Measurements from ENCODE around the gene WDR90.
A peak's percentile ranks its signal among the peaks of the same experiment; 100 is the strongest.
"Not testable (repeated sequence)": the region's sequence is repeated elsewhere in the genome, so short reads cannot be mapped to it uniquely, and the experiment has no call there.

WDR90 gene

DNA sequence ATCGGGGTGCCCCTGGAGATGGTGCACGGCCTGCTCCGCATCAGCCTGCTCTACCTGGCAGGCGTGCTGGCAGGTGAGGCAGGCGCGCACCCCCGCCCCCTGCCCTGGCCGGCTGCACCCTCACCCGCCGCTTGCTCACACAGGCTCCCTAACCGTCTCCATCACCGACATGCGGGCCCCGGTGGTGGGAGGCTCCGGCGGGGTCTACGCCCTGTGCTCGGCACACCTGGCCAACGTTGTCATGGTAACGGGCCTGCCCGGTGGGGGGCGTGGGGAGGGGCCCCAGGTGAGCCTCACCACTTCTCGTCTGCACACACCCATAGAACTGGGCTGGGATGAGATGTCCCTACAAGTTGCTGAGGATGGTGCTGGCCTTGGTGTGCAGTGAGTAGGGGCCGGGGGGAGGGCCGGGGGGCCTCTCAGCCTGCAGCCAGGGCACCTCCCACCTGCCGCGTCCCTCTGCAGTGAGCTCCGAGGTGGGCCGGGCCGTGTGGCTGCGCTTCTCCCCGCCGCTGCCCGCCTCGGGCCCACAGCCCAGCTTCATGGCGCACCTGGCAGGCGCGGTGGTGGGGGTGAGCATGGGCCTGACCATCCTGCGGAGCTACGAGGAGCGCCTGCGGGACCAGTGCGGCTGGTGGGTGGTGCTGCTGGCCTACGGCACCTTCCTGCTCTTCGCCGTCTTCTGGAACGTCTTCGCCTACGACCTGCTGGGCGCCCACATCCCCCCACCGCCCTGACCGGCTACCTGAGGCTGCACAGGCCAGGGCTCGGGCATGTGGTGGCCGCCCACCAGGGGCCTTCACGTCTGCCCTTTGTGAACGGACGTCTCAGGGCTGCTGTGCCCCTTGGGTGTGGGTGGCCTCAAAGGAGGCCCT is 28.4 kb downstream of the WDR90 start:
- DNase-seq: peak; percentile 79

DNA sequence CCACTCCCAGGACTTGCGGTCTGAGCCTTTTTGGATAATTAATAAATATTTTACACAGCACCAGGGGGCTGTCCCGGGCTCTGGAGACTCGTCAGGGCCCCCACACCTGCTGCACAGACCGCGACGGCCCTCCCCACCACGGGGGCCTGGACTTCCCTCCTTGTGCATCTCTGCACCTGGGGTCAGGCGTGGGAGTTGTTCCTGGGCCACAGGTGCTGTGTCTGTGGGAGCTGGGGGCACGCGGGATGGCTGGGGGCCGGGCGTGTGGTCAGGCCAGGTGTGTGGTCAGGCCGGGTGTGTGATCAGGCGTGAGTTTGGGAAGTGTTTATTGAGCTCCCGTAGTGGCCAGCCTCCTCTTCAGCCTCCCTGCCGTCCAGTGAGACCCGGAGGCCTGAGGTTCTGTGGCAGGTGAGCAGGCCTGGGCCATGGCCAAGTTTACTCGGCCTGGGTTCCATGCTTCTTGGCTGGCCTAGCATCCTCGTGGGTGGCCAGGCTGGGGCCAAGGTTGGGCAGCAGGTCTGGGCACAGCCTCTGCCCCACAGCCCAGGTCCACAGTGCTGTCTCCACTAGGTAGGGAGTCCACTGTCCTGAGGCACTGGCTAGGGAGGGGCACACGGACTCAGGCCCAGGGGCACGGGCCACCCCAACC is 29.2 kb downstream of the WDR90 start:
- no peak for DNase-seq

DNA sequence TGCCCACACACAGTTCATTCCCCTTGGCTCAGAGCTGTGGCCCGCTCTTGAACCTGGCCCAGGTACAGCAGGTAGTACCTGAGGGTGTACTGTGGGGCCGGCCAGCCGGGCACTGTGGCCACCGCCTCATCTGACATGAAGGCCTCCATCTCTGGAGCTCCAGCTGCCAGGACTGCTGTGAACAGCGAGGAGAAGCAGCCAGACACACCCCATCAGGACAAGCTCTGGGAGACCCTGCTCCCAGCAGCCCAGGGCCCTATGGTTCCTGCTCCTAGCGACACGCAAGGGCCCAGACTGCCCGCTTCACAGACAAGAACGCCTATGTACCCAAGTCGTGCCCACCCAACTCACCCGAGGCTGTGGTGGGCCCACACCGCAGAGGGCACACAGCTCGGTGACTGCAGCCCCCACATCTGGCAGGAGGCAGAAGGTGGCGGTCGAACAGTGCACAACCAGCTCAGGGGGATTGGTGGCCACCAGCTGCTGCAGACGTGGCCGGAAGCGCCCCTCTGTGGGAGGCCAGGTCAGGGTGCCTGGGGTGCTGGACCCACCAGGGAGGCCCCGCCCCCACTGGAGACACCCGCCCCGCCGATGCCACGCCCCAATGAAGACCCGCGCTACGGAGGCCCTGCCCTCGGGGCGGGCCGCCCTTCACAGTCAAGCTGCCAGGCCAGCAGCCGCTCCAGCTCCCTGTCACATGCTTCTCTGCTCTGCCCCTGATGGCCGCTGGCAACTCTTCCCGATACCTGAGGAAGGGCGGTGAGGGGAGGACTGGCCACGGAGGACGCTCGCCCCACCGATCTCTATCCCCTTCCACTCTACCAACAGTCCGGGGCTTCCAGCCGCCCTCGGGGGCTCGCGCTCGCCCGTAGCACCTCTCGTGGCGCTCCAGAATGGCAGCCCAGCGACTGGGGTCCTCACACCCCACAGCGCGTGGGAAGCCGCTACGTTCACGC is 30.0 kb downstream of the WDR90 start:
- no peak for DNase-seq

DNA sequence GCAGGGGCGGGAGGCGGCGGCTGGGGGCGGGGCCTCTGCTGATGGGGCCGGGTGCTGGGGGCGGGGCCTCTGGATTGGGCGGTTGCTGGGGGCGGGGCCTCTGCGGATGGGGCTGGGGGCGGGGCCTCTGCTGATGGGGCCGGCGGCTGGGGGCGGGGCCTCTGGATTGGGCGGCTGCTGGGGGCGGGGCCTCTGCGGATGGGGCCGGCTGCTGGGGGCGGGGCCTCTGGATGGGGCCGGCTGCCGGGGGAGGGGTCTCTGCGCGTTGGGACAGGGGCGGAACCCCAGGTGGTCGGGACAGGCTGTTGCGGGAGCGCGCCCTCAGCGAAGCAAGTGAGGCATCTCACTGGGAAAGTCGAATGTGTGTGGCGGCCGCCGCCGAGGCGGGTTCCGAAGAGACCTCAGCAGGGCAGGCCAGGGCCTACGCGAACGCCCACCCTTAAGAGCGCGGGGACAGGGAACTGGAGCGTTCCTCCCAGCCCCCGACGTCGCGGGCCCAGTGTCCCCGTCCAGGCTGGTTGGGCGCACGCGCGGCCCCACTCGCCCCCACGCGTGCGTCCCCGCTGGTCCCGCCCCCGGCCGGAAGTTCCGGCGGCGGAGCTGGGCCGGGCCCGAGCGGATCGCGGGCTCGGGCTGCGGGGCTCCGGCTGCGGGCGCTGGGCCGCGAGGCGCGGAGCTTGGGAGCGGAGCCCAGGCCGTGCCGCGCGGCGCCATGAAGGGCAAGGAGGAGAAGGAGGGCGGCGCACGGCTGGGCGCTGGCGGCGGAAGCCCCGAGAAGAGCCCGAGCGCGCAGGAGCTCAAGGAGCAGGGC is 30.9 kb downstream of the WDR90 start, which contains the start of gene STUB1:
Gene STUB1, plus strand, starts transcription at position 597 of the 811 bp plus-strand sequence. Its CDS starts 116 bp downstream, at position 713.
- DNase-seq: no peak

DNA sequence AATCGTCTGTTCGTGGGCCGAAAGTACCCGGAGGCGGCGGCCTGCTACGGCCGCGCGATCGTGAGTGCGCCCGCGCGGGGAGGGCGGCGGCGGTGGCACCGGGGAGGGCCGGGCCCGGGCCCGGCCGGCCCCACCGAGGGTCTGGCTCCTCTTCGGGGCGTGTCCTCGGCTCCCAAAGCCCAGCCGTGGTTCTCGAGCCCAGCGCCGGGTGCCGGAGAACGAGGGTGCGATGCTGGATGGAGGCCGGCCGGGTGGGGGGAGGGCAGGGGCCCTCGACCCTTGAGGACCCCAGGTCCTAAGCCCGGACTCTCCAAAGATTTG is 31.4 kb downstream of the WDR90 start:
- no peak for DNase-seq

DNA sequence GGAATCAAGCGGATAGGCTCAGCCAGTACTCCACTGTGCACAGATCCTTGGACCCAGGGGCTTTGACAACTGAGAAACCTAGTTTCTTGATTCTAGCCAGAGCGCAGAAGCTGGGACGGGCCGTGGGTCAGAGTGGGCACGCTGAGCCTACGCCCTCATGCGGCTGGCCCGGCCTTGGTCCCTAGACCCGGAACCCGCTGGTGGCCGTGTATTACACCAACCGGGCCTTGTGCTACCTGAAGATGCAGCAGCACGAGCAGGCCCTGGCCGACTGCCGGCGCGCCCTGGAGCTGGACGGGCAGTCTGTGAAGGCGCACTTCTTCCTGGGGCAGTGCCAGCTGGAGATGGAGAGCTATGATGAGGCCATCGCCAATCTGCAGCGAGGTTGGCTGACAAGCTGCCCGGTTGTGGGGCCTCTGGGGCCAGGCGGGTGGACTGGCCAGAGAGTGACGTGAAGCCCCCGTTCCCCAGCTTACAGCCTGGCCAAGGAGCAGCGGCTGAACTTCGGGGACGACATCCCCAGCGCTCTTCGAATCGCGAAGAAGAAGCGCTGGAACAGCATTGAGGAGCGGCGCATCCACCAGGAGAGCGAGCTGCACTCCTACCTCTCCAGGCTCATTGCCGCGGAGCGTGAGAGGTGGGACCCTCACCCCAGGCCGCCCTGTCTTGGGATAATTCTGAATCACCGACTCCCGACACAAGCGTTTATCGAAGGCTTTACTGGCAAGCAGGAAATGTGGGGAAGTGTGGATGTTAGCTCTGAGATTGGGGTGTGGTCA is 32.0 kb downstream of the WDR90 start:
- DNase-seq: no peak

DNA sequence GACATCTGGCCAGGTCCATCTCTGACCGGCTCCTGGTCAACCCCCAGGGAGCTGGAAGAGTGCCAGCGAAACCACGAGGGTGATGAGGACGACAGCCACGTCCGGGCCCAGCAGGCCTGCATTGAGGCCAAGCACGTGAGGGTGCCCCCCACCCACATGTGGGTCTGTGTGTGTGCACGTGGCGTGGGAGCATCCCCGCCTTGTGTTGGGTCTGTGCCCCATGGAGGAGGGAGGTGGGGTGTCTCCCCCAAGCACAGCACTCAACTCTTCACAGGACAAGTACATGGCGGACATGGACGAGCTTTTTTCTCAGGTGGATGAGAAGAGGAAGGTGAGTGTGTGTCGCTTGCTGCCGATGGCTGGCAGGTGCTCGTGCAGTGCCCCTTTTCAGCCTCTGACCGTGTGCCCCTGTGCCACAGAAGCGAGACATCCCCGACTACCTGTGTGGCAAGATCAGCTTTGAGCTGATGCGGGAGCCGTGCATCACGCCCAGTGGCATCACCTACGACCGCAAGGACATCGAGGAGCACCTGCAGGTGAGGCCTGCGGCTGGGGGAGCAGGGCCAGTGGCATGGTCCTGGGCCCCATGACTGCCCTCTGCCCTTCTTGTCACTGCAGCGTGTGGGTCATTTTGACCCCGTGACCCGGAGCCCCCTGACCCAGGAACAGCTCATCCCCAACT is 32.7 kb downstream of the WDR90 start:
- DNase-seq: no peak

DNA sequence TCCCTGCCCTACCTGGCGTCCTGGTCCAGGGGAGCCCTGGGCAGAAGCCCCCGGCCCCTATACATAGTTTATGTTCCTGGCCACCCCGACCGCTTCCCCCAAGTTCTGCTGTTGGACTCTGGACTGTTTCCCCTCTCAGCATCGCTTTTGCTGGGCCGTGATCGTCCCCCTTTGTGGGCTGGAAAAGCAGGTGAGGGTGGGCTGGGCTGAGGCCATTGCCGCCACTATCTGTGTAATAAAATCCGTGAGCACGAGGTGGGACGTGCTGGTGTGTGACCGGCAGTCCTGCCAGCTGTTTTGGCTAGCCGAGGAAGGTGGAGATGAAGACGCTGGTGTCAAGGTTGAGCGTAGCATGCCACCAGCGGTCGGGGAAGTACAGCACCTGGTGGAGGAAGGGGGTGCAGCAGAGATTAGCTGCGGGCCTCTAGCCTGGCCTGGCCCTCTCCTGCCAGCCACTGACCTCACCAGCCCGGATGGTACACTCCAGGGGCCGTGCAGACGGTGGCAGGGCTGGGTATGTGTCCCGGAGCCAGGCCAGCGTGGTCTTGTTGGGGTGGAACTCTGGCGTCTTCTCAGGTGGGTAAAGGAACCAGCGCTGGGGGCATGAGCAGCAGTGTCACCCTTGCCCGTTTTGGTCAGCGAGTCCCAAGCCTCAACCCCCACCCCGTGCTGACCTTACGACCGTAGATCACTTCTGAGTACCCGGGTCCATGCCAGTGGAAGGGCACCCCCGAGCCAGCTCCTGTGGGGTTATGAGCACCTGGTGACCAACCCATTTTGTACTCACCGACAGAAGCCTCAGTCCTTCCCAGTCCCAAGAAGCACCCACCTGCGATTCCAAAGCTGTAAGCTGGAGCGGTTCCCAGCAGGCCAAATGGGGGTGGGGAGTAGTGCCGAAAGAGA is 33.6 kb downstream of the WDR90 start:
- no peak for DNase-seq

DNA sequence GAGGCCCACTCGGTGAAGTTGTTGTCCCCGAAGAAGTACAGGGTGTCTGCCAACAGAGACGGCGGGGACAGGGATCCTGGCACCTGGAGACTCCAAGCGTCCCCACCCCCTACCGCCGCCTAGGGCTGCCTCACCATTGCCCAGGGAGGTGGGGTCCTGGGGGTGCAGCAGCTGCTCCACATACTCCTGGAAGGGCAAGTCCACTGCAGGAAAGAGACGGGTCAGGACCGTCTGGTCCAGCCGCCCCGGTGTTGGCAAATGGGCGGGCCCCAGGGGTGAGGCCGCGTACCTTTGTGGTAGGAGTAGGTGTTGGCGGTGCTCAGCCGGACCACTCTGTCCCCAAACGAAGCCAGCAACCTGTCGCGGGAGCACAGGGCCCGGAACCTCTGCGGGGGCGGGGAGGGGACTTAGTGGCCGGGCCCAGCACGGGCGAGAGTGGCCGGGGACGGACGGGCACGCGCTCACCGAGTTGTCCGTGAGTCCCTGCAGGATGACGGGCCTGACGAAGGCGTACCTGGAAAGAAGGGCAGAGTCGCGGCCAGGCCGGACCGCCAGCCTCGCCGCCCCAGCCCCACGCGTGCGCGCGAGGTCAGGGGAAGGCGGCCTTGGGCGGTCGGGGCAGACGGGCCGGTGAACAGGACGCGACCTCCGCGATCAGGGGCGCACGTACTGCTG is 34.4 kb downstream of the WDR90 start:
- DNase-seq: no peak

DNA sequence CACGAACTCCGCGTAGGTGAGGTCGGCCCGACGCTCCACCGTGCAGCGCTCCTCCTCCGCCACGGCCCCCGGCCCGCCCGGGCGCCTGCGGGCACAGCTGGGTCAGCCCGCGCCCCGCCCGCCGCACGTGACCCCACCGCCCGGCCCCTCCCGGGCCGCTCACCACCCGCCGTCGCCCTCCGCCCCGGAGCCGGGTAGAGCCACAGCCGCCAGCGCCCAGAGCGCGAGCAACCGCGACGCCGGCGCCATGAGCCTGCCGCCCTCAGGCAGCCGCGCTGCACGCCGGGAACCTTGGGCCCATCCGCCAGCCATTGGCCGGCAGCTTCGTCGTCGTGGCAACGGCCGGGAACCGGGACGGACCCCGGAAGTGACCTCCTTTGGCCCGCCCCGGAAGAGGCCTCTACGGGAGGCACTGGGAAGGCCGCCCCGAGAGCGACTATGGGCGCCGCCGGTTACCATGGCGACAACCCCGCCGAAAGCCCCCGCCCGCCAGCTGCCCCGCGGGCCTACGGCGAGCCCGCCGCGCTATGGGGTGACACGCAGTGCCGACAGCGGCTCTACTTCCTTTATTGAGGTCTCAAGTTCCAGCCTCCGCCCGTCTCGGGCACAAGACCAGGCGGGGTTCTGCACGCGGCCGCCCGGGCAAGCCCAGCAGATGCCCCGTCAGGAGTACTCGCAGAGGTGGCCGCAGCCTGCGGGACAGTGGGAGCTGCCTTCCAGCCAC is 35.1 kb downstream of the WDR90 start, which contains the start of gene JMJD8:
Gene JMJD8, minus strand, starts transcription at position 264 of the 724 bp plus-strand sequence. Its CDS starts 15 bp downstream, at position 249.
- DNase-seq: peak; percentile 88

DNA sequence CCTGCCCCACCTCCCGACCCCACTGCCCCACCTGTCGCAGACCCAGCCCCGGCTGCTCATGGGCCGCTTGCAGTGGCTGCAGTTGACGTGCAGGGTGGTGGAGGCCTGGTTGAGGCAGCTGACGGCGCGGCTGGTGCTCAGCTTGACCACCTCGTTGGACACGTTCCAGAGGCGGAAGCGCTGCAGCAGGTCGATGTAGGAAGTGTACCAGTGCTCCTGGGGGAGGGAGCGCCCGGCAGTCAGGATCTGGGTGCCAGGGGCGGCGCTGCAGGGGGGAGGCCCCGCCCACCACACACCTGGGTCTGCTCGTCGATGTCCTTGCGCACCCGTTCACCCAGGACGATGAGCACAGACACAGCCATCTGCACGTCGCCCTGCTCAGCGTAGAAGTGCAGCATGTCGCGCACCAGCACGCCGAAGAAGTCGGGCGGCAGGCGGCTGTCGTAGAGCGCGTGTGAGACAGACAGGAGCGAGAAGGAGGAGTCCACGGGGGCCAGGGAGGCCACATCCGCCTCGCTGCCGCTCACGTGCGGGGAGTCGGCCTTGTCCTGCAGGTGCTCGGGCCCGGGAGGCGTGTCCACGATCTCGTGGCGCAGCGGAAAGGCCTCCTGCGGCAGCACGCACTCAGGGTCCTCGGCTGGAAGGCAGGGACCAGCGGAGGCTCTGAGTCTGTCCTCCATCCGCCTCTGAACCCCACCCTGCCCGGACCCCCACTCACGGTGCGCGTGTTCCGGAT is 36.0 kb downstream of the WDR90 start:
- peak; percentile 58 for DNase-seq

DNA sequence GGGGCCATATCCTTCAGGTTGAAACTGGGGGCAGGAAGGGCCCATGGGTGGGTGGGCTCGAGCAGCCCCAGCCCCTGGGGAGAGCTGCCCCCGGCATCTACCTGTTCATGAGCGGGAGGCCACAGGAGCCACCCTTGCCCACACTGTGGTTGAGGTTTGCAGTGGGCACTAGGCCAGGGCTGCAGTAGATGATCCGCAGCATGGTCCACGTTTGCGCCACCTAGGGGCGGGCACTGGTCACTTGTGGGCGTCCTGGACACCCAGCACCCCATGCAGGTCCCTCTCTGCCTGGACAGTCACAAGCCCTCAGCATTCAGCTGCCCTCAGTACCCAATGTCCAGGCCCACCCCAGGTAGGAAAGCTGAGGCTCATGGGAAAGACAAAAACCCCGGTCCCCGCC is 36.8 kb downstream of the WDR90 start:
- no peak for DNase-seq

DNA sequence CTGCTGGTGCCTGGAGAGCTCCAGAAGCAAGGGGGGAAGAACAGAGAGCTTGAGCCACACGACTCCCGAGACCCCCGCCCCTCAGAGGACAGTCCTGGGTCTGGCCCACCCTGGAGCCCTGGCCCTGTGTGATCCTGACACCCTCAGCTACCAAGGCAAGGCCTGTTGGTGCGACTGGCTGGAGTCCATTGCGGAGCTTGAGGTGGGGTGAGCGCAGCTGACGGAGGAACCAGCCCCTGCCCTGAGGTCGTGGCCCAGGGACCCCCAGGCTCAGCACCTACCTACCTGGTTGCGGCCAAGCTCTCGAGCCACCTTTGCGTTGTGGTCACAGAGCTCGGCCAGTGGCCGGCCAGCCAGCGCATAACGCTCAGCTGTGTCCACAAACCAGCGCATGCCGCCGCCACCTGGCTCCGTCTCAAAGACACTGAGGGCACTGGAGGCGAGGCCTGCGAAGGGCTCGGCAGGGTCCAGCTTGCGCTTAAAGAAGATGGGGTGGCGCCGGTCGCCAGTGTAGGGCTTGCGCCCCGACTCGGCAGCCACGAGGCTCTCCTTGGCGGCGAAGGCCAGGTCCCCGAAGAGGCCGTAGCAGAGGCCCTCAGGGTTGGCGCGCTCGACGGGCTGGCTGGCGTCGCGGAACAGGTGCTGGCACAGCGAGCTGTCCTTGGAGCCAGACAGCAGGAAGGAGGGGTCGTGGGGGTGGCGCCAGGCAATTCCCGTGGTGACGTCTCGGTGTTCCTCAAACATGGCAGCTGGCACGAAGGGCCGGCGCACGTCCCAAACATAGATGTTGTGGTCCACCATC is 37.5 kb downstream of the WDR90 start:
- no peak for DNase-seq

DNA sequence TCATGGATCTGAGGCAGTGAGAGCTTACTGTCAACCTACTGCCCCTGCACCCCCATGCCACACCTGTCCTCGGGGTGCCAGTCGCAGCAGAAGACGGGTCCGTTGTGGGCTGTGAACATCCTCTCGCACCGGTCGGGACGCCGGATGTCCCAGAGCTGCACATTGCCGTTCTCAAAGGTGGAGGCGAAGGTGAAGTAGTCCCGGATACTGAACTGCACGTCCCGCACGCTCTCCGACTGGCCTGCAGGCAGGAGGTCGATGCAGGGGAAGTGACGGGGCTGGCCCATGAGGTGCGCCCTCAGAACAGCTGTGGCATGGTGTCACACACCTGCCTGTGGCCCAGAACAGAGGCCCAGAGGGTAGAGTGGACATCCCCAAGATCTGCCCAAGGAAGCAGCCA is 38.3 kb downstream of the WDR90 start:
- no peak for DNase-seq

DNA sequence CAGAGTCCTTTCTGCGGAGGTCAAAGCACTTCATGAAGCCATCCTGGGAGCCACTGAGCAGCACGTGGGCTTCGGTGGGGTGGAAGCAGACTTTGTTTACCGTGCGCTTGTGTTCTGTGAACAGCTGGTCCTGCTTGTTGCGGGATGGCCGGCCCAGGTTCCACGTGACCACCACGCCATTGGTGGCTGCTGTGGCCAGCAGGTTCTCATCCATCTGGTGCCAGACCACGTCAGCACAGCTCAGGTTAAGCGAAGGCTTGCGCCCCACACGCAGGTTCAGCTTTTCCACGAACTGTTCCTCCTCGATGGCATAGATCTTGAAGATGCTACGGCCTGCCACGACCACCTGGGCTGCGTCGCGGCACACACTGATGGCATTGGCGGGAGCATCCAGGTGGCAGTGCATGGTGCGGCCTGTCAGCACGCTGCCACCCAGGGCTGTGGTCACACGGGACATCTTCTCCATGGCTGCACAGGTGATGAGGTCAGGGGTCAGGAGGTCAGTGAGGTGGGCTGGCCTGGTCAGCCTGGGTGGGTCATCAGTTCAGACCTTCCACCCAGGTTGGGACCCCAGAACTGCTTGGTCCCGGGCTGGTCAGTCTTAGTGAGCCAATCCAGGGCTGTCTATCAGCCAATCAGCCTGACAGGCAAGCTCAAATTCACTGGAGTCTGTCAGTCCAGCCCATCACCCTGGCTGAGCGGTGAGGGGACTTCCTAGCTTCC is 40.2 kb downstream of the WDR90 start:
- DNase-seq: no peak

DNA sequence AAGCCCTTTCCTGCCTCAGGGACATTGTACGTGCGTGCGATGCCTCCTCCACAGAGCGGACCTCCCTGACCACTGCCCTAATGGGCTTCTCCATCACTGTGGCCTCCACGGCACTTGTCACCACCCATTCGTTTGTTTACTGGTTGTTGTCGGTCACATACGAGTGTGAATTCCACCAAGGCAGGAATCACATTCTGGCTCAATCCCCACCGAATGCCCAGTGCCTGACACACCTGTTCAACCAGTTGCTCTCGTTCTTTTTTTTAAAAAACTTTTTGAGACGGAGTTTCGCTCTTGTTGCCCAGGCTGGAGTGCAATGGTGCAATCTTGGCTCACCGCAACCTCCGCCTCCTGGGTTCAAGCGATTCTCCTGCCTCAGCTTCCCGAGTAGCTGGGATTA is 42.1 kb downstream of the WDR90 start:
- not testable (repeated sequence) for DNase-seq

Measured in DMS79 (cell line).